ENCODE results near the gene HIRIP3.
"Not testable (repeated sequence)": the region's sequence is repeated elsewhere in the genome, so short reads cannot be mapped to it uniquely, and the experiment has no call there.

The HIRIP3 gene

GRCh38 chr16:29995324-29995910 is at the start of gene HIRIP3:
Gene HIRIP3, minus strand, starts transcription at chr16:29995617. Its CDS starts 12 bp downstream, at chr16:29995605.
- DNase-seq: peak; percentile 66 to 74 (median 73)

DNA sequence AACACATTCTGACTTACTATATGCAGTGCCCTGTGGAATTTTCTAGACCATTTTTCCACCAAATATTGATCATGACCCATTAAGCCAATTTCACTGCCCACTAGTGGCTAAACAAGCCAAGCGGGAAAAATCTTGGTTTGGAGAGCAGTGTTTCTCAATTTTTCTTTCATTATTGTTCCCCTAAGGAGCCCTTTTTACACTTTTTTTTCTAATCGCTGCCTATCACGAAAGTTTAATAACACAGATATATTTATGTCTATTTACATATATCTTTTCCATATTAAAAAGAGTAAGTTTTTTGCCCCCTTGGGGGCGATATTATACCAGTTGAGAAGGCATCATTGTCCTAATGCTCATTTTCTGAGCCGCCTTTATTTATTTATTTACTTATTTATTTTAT is 46.4 kb upstream of the HIRIP3 start:
- DNase-seq: no peak

GRCh38 chr16:30040690-30041089 is 45.3 kb upstream of the HIRIP3 start:
- not testable (repeated sequence) for DNase-seq

- DNase-seq: no peak
Observed at GRCh38 chr16:30040221-30040620, 44.8 kb upstream of the HIRIP3 start.

GRCh38 chr16:30033270-30033669 is 37.9 kb upstream of the HIRIP3 start:
- no peak for DNase-seq

DNA sequence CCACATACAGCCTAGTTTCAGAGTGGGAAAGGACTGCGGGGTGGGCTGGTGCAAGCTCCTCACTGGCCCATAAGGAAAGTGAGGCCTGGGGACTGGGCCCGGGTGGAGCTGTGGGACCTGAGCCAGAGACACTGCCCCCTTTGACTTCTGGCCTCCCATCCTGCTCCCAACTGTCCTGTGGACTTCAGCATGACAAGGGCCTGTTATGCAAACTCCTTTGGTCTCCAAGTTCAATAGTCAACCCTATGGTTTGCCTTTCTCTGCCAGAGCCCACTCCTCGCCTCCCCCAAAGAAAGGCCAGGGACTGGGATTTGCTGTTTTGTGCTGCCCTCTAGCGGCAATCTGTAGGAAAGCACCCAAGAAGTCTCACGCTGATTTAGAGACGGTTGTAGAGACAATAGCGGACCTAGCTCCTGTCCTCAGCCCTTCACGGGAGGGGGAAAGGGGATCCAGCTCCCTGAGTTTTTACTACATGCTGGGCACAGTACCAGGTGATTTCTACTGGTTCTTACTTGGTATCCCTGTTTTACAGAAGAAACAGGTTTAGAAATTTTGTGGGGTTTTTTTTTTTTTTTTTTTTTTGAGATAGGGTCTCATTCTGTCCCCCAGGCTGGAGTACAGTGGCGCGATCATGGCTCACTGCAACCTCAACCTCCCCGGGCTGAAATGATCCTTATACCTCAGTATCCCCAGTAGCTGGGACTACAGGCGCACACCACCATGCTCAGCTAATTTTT is 36.8 kb upstream of the HIRIP3 start:
- DNase-seq: peak; percentile 19 to 37 (median 28)

GRCh38 chr16:30031477-30031918 is 36.1 kb upstream of the HIRIP3 start:
- no peak for DNase-seq

- no peak for DNase-seq
Observed at GRCh38 chr16:30030841-30031413, 35.5 kb upstream of the HIRIP3 start, which contains the start of gene TLCD3B. Gene TLCD3B, minus strand, starts transcription at chr16:30031271. Its CDS starts 744 bp downstream, at chr16:30030527.

DNA sequence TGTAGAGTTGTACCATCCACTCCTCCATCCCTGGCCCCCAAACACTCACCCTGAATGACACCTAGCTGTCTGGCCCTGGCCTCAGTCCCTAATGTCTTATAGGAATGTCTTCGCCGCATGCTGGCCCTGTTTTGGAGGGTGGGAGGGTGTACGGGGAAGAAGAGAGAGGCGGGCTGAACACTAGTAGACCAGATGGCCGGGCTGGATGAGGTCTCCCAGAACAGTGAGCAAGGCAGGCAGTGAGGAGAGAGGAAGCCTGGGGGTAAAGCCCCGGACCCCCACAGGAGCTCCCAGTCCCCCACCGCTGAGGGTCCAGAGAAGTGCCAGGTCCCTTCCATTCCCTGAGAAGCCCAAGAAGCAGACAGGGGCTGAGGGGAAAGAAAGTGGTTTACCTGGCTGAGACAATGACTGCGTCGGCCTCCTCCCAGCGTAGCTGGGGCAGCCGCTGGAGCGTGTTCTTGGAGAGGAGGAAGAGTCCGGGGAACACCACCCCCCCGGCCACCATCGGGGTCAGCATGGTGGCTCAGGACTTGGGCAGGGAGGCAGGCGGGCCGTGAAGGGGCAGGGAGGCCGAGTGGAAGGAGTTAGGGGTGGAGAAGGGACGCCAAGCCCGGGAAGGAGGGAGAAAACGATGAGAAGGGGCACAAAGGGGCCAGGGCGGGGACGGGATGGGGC is 34.7 kb upstream of the HIRIP3 start:
- no peak for DNase-seq

DNA sequence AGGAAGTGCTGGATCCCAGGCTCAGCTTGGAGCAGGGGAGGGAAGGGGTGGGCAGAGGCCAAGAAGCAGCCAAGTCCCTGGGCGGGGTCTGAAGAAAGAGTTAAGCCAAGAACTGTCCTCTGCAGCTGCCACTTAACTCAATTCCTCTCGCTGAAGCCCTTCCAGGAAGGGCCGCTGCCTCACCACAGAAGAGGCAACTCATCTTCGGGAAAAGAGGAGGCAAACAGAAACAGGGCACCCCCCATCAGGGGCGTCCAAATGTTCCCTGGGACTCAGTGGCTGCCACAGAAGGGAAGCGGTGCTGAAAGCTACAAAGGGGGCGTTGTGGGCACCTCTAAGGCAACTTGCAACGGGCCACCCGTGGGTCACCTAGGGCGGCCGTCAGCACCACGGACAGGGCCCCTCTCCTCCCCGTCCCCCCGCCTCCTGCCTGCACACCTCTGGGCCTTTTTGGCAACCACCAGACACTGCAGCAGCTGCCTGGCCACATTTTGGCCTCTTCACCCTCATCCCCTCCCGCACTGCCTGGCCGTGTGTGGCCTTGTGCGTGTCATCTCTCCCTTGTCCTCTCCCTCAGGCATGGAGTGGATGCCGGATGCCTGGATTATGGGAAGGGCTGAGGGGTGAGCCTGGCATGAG is 33.1 kb upstream of the HIRIP3 start:
- DNase-seq: no peak

DNA sequence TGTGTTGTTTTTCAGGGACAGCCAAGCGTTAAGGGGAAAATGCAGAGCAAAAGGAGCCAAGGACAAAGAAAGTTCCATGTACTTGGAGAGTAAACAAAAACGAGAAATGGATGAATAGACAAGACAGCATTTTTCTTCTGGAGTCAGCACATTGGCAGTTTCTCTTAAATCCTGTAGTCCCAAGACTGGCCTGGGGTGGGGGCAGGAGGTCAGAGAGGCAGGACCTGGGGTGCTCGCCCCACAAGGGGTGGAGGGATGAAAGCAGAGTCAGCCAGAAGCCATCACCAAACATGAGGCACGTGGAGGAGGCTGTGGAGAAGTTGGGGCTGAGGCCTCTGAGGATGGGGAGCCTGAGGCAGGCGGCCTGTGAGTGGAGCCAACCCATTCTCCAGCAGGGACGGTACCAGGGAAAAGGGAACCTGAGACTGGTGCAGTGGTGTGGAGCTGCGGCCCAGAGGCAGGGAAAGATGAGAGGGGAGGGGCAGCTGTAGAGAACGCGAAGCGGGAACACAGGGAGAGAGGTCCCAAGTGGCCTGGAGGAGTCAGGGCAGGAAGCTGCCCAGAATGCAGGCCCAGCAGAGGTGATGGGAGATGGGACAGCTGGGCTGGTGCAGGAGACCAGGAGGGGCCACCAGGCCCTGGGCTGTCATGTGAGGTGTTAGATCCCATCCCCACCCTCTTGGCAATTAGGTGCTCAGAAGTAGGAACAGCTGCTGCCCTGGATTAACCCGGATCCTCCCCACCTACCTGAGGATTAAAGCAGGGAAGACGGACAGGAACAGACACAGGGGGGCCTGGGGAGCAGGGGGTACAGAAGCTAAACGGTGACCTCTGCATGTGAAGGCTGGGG is 32.4 kb upstream of the HIRIP3 start:
- no peak for DNase-seq

DNA sequence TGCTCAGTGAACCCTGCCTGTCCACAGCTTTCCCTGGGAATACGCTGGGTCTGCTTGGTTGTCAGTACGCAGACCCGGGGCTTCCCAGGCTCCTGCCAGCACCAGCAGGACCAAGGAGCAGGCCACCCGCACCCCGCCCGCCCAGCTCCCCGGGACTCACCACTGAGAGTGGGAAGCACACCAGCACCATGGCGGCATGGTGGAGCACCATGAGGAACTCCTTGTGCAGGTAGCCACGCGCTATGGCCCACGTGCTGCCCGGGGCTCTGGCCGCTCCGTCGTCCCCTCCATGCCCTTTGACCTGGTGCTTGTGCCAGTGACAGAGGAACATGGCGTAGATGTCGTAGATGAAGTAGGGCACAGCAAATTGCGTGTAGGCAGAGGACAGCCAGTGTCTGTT is 31.0 kb upstream of the HIRIP3 start:
- DNase-seq: no peak

- DNase-seq: no peak
Observed at GRCh38 chr16:30025574-30025973, 30.2 kb upstream of the HIRIP3 start.

DNA sequence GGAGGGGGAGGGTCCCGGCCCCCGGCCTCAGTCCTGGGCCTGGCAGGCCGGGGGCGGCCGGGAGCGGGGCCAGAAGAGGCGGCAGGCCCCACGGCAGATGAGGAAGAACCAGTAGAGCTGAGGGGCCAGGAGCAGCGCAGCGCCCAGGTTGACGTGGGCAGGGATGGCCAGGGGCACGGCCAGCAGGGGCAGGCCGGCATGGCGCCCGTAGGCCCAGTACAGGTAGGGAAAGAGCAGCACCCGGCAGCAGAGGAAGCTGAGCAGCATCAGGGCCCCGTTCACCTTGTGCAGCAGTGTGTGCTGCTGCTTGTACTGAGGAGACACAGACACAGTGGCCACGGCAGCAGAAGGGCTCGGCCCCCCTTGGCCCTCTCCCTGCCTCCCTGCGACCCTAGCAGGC is 29.7 kb upstream of the HIRIP3 start:
- DNase-seq: no peak

- DNase-seq: no peak
Observed at GRCh38 chr16:30024451-30024850, 29.0 kb upstream of the HIRIP3 start.

DNA sequence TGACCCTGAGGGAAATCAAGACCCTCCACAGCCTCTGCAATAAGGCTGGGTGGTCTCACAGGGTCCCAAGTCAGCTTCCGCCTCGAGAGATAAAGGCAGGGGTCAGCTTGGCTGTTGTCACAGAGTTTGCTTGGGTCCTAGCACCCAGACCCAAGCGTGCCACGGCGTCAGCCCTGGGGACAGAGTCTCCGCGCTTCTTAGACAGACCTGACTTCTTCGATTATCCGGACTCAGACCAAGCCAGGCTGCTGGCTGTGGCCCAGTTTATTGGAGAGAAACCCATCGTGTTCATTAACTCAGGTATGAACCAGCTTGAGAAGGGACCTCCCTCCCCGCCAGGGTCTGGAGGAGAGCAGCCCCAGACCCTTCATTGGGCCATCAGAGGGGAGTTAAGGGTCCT is 28.2 kb upstream of the HIRIP3 start:
- DNase-seq: no peak

DNA sequence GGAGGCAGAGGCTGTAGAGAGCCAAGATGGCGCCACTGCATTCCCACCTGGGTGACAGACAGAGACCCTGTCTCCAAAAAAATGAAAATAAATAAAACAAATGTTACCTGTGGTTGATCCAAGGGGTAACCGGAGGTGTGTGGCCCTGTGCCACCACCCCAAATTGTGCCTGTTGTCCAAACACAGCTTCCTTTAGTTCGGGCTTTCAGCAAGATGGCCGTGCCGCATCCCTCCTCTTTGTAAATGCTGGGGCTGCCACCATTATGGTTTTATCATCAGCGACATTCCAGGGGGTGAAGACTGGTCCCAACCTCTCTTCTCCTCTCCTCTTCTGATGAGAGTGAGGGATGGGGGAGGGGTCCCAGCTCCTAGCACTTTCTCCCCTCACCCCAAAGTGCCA is 27.5 kb upstream of the HIRIP3 start, which contains the start of gene C16orf92:
TSS of gene C16orf92 (plus strand) at position 312 of the 400 bp plus-strand sequence. CDS start 143 bp downstream, outside the sequence.
- no peak for DNase-seq

GRCh38 chr16:30018731-30019158 is 23.3 kb upstream of the HIRIP3 start:
- DNase-seq: no peak

GRCh38 chr16:30017937-30018336 is 22.5 kb upstream of the HIRIP3 start:
- DNase-seq: not testable (repeated sequence)

DNA sequence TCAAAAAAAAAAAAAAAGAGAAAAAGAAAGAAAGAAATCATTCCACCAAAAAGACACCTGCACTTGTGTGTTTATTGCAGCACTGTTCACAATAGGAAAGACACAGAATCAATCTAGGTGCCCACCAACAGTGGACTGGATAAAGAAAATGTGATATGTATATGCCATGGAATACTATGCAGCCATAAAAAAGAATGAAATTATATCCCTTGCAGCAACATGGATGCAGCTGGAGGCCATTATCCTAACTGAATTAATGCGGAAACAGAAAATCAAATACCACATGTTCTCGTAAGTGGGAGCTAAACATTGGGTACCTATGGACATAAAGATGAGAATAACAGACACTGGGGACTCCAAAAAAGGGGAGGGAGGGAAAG is 21.9 kb upstream of the HIRIP3 start:
- DNase-seq: no peak

DNA sequence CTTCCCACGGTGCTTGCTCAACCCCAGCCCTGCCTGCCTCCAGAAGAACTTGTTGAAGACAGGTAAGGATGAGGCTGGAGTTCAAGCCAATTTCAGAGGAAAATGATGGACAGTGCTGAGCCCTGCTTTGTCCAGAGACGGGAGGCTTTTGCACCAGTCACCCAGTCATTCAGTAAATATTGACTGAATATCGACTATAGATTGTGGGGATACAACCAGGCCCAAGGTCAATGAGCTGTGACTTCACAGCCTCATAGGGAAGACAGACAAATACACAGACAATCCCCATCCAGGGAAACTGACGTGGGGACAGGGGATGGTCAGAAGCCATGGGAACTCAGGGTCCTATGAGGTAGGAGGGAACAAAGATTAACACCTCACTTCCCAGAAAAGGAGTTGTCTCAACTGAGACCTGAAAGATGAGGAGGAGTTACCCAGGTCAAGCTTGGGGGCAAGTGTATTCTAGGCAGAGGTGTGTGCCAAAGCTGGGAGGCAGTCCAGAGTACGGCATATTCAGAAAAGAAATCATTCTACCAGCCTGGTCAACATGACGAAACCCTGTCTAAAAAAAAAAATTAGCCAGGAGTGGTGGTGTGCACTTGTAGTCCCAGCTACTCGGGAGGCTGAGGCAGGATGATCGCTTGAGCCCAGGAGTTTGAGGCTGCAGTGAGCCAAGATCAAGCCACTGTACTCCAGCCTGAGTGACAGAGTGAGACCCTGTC is 21.3 kb upstream of the HIRIP3 start:
- no peak for DNase-seq
